Measurements from ENCODE around the gene PRSS36.
"Not testable (repeated sequence)": the region's sequence is repeated elsewhere in the genome, so short reads cannot be mapped to it uniquely, and the experiment has no call there.

The PRSS36 gene

GRCh38 chr16:31149894-31150890, at the start of gene PRSS36:
Gene PRSS36 (minus strand): TSS chr16:31150066. CDS start chr16:31150035, 31 bp downstream.
- no peak for DNase-seq (ENCODE audit: low read depth)

GRCh38 chr16:31199430-31200041, 49.7 kb upstream of the PRSS36 start:
- no peak for DNase-seq (ENCODE audit: low read depth)

- DNase-seq (ENCODE audit: low read depth) = no peak
Observed at GRCh38 chr16:31198207-31198882, 48.5 kb upstream of the PRSS36 start.

GRCh38 chr16:31196324-31197088, 46.6 kb upstream of the PRSS36 start:
- DNase-seq (ENCODE audit: low read depth) = no peak

GRCh38 chr16:31195861-31196260, 46.0 kb upstream of the PRSS36 start:
- DNase-seq (ENCODE audit: low read depth) = not testable (repeated sequence)

- DNase-seq (ENCODE audit: low read depth) = no peak
Observed at GRCh38 chr16:31194898-31195297, 45.0 kb upstream of the PRSS36 start.

GRCh38 chr16:31193874-31194273, 44.0 kb upstream of the PRSS36 start:
- no peak for DNase-seq (ENCODE audit: low read depth)

GRCh38 chr16:31192856-31193642, 43.2 kb upstream of the PRSS36 start:
- no peak for DNase-seq (ENCODE audit: low read depth)

- DNase-seq (ENCODE audit: low read depth) = no peak
Observed at GRCh38 chr16:31191697-31192428, 42.0 kb upstream of the PRSS36 start.

- DNase-seq (ENCODE audit: low read depth) = no peak
Observed at GRCh38 chr16:31190818-31191444, 41.1 kb upstream of the PRSS36 start.

- DNase-seq (ENCODE audit: low read depth) = no peak
Observed at GRCh38 chr16:31190061-31190460, 40.2 kb upstream of the PRSS36 start.

GRCh38 chr16:31189412-31189778, 39.5 kb upstream of the PRSS36 start:
- DNase-seq (ENCODE audit: low read depth) = no peak

GRCh38 chr16:31188450-31189411, 38.9 kb upstream of the PRSS36 start:
- no peak for DNase-seq (ENCODE audit: low read depth)

- no peak for DNase-seq (ENCODE audit: low read depth)
Observed at GRCh38 chr16:31187808-31188189, 37.9 kb upstream of the PRSS36 start.

GRCh38 chr16:31186930-31187807, 37.3 kb upstream of the PRSS36 start:
- no peak for DNase-seq (ENCODE audit: low read depth)

GRCh38 chr16:31186176-31186575, 36.3 kb upstream of the PRSS36 start:
- DNase-seq (ENCODE audit: low read depth) = no peak

GRCh38 chr16:31185339-31185738, 35.5 kb upstream of the PRSS36 start:
- no peak for DNase-seq (ENCODE audit: low read depth)

- no peak for DNase-seq (ENCODE audit: low read depth)
Observed at GRCh38 chr16:31184888-31185287, 35.0 kb upstream of the PRSS36 start.

Measured in GM04504 (cell line).